A673 (cell line): ENCODE measurements around the gene HS1BP3.

Experiments used
- EZH2 ChIP-seq: fragments of 200-600 bp; sonication (generic); IDR thresholded peaks from 2 replicates; pipeline ENCODE4 v1.6.1; 2017; ENCODE audit warnings: borderline replicate concordance, low read depth, mild to moderate bottlenecking, mixed read lengths, antibody characterized with exemption, low read length; ENCODE audit not compliant: poor library complexity, severe bottlenecking
- TF ChIP-seq, protein P1 (sequence below): fragments of 300-800, 200-600 bp; sonication (generic); conservative IDR thresholded peaks from 2 replicates; pipeline ENCODE4 v1.5.1; 2017; ENCODE audit warnings: low read depth, mild to moderate bottlenecking, antibody characterized with exemption, low read length, moderate library complexity, mixed read lengths

DNA sequence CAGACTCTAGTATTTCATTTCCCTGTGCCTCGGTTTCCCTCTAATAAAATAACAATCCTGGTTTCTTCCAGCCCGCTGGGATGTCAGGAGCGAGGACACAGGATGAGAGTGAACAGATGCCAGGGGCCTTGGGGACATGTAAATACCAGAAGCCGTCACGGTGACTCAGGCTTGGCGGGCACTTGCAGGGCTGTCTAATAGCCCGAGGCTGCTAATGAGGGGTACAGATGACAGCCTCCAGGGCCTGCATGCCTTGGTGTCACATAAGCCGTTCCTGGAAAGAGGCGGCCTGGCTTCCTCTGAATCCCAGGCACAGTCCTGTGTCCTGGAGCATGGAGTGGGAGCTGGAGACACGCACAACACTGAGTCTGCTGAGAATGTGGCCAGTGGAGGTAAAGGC, 28.2 kb downstream of the HS1BP3 start:
- TF ChIP-seq, protein P1, sequence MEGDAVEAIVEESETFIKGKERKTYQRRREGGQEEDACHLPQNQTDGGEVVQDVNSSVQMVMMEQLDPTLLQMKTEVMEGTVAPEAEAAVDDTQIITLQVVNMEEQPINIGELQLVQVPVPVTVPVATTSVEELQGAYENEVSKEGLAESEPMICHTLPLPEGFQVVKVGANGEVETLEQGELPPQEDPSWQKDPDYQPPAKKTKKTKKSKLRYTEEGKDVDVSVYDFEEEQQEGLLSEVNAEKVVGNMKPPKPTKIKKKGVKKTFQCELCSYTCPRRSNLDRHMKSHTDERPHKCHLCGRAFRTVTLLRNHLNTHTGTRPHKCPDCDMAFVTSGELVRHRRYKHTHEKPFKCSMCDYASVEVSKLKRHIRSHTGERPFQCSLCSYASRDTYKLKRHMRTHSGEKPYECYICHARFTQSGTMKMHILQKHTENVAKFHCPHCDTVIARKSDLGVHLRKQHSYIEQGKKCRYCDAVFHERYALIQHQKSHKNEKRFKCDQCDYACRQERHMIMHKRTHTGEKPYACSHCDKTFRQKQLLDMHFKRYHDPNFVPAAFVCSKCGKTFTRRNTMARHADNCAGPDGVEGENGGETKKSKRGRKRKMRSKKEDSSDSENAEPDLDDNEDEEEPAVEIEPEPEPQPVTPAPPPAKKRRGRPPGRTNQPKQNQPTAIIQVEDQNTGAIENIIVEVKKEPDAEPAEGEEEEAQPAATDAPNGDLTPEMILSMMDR, result no peak
- TF ChIP-seq EZH2, result no peak
